ENCODE data around the gene SWI5.
"Not testable (repeated sequence)": the region's sequence is repeated elsewhere in the genome, so short reads cannot be mapped to it uniquely, and the experiment has no call there.

GRCh38 chr9:128230897-128231296, 45.2 kb upstream of the SWI5 start:
- not testable (repeated sequence) for TF ChIP-seq CTCF, POLR2A, POLR2AphosphoS5, EP300 (IDR thresholded peaks at IDR 0.05)
